MCF 10A (cell line): ENCODE data around the gene DHRS1. TPM values are rescaled to one million over a fixed set of nuclear protein-coding genes. Genes with fewer than 3 reads are reported as not detected.
A peak's percentile ranks its signal among the peaks of the same experiment; 100 is the strongest.

Source experiments
- BruUV-seq: library from RNA; stranded (reverse); fragments of 400-500 nt; replicated peaks from 2 replicates; lab custom pipeline; 2021; lab: Mats Ljungman, UMichigan
- CTCF ChIA-PET: fragments of 300-600 bp; sonication (Branson Sonifier 250); formaldehyde crosslinking; extraction: SDS; loops from one replicate; lab custom pipeline; 2021; ENCODE audit warnings: antibody characterized with exemption, inconsistent platforms; lab: Yijun Ruan, JAX
- POLR2A ChIA-PET: fragments of 300-600, 350-650 bp; sonication (Branson Sonifier 250); formaldehyde crosslinking; extraction: SDS; loops from one replicate; lab custom pipeline; 2020; ENCODE audit warnings: antibody characterized with exemption, inconsistent platforms; lab: Yijun Ruan, JAX
- DNase-seq: peaks from one replicate; pipeline ENCODE4 v3.0.0-alpha.2; 2018; ENCODE audit not compliant: unreplicated experiment
- H3K27ac Mint-ChIP-seq: one replicate; pipeline ENCODE4 v1.8.0; 2022; ENCODE audit warnings: mild to moderate bottlenecking, low read depth, mixed read lengths; ENCODE audit not compliant: unreplicated experiment
- H3K27me3 Mint-ChIP-seq: one replicate; pipeline ENCODE4 v1.8.0; 2022; ENCODE audit warnings: mixed read lengths; ENCODE audit not compliant: insufficient read depth, unreplicated experiment
- H3K36me3 Mint-ChIP-seq: one replicate; pipeline ENCODE4 v1.8.0; 2022; ENCODE audit warnings: mild to moderate bottlenecking, moderate library complexity, mixed read lengths; ENCODE audit not compliant: insufficient read depth, unreplicated experiment
- H3K4me1 Mint-ChIP-seq: one replicate; pipeline ENCODE4 v1.8.0; 2022; ENCODE audit warnings: mixed read lengths; ENCODE audit not compliant: insufficient read depth, unreplicated experiment
- H3K4me3 Mint-ChIP-seq: one replicate; pipeline ENCODE4 v1.8.0; 2022; ENCODE audit warnings: mild to moderate bottlenecking, moderate library complexity, mixed read lengths; ENCODE audit not compliant: unreplicated experiment
- H3K9me3 Mint-ChIP-seq: one replicate; pipeline ENCODE4 v1.8.0; 2022; ENCODE audit warnings: mixed read lengths; ENCODE audit not compliant: unreplicated experiment
- CTCF ChIP-seq: fragments of 200-600 bp; IDR thresholded peaks from one replicate; pipeline ENCODE4 v1.8.0; 2022; ENCODE audit warnings: antibody characterized with exemption, mild to moderate bottlenecking; ENCODE audit not compliant: unreplicated experiment
- intact Hi-C: fragments of 100-400 bp; cut with micrococcal nuclease; formaldehyde crosslinking; loops from 2 replicates; pipeline ENCODE4 v1.14.1; 2022
- total RNA-seq: library from RNA; stranded (reverse); gene quantifications from 2 replicates; pipeline ENCODE4 v1.2.3, GENCODE V29; 2022

The DHRS1 gene
- total RNA-seq, 1 experiment from 2014 or later: 29.7 TPM

GRCh38 chr14:24314377-24315193 lies 15.0 kb upstream of the DHRS1 start:
- ChIA-PET POLR2A (interaction anchor here (1.4 kb wide), 1 partner anchor 16 kb away, joined by 3 read pairs; no protein-coding TSS in a partner anchor), CTCF (interaction anchor here (0.6 to 10.0 kb wide), 7 partner anchors 8 to 1704 kb away, joined by 3 to 145 read pairs (median 5); partner anchors contain the start of genes CBLN3, DHRS1, KHNYN and NOP9)
- H3K36me3 Mint-ChIP-seq: peaks cover 16% of the 10 kb centered on the region
- TF ChIP-seq CTCF: no peak
- no peaks in the 10 kb centered on the region for H3K9me3 Mint-ChIP-seq
- intact Hi-C loops: no loop called here
- H3K4me3 Mint-ChIP-seq: no peak overlapping the region
- peaks cover 29% of the 10 kb centered on the region for H3K4me1 Mint-ChIP-seq
- DNase-seq: peak; percentile 65
- no TSS peak for BruUV-seq
- peaks cover 12% of the 10 kb centered on the region for H3K27me3 Mint-ChIP-seq
- H3K27ac Mint-ChIP-seq: no peak overlapping the region

- Mint-ChIP-seq H3K9me3 (no peaks in the 10 kb centered on the region), H3K27me3 (peaks cover 5% of the 10 kb centered on the region), H3K4me1 (peaks cover 36% of the 10 kb centered on the region), H3K4me3 (no peak overlapping the region), H3K36me3 (peaks cover 18% of the 10 kb centered on the region), H3K27ac (no peak overlapping the region)
- no TSS peak for BruUV-seq
- ChIA-PET POLR2A (interaction anchor here (0.6 to 1.4 kb wide), 2 partner anchors 15 to 100 kb away, joined by 3 read pairs; no protein-coding TSS in a partner anchor), CTCF (interaction anchor here (0.6 to 10.0 kb wide), 8 partner anchors 9 to 1703 kb away, joined by 3 to 145 read pairs (median 4); partner anchors contain the start of genes CBLN3, DHRS1, KHNYN and NOP9)
- intact Hi-C loops: no loop called here
- TF ChIP-seq CTCF: no peak
- DNase-seq: no peak
Measured at GRCh38 chr14:24313913-24314312, 14.3 kb upstream of the DHRS1 start.

- DNase-seq: no peak
- POLR2A ChIA-PET: interaction anchor here (0.5 to 7.2 kb wide), 10 partner anchors 12 to 202 kb away, joined by 3 to 101 read pairs (median 3); partner anchors contain the start of genes CBLN3, DHRS1, KHNYN and NOP9
- no peaks in the 10 kb centered on the region for H3K27me3 Mint-ChIP-seq
- intact Hi-C loops: no loop called here
- BruUV-seq: no TSS peak
- CTCF ChIA-PET: interaction anchor here (0.9 to 10.0 kb wide), 5 partner anchors 15 to 121 kb away, joined by 4 to 145 read pairs (median 92); partner anchors contain the start of genes CBLN3, DHRS1, KHNYN and NOP9
- no peaks in the 10 kb centered on the region for H3K9me3 Mint-ChIP-seq
- H3K4me3 Mint-ChIP-seq: no peak overlapping the region
- TF ChIP-seq CTCF: no peak
- peaks cover 19% of the 10 kb centered on the region for H3K36me3 Mint-ChIP-seq
- H3K27ac Mint-ChIP-seq: no peak overlapping the region
- H3K4me1 Mint-ChIP-seq: peaks cover 43% of the 10 kb centered on the region
Measured at GRCh38 chr14:24312736-24313507, 13.3 kb upstream of the DHRS1 start.
